HUES48 (cell line): Measurements from ENCODE around the gene LGI2.

ENCODE experiments used
- H3K27ac ChIP-seq: one replicate; pipeline ENCODE4 v1.7.0; 2013; ENCODE audit warnings: low read depth, low read length, inconsistent platforms
- H3K27me3 ChIP-seq: 2 replicates; pipeline ENCODE4 v1.6.1; 2013; ENCODE audit warnings: mild to moderate bottlenecking, low read length; ENCODE audit not compliant: control insufficient read depth, insufficient read depth
- H3K36me3 ChIP-seq: 2 replicates; pipeline ENCODE4 v1.6.1; 2013; ENCODE audit warnings: low read length; ENCODE audit not compliant: control insufficient read depth, insufficient read depth
- H3K4me1 ChIP-seq: 2 replicates; pipeline ENCODE4 v1.6.1; 2013; ENCODE audit warnings: mild to moderate bottlenecking, low read length; ENCODE audit not compliant: control insufficient read depth, insufficient read depth
- H3K4me3 ChIP-seq: 2 replicates; pipeline ENCODE4 v1.5.1; 2013; ENCODE audit warnings: mild to moderate bottlenecking, low read depth, low read length
- H3K9ac ChIP-seq: 2 replicates; pipeline ENCODE4 v1.6.1; 2013; ENCODE audit warnings: mild to moderate bottlenecking, low read depth, low read length, moderate library complexity
- H3K9me3 ChIP-seq: 2 replicates; pipeline ENCODE4 v1.6.1; 2013; ENCODE audit warnings: low read length; ENCODE audit not compliant: control insufficient read depth, insufficient read depth

LGI2 gene, protein sequence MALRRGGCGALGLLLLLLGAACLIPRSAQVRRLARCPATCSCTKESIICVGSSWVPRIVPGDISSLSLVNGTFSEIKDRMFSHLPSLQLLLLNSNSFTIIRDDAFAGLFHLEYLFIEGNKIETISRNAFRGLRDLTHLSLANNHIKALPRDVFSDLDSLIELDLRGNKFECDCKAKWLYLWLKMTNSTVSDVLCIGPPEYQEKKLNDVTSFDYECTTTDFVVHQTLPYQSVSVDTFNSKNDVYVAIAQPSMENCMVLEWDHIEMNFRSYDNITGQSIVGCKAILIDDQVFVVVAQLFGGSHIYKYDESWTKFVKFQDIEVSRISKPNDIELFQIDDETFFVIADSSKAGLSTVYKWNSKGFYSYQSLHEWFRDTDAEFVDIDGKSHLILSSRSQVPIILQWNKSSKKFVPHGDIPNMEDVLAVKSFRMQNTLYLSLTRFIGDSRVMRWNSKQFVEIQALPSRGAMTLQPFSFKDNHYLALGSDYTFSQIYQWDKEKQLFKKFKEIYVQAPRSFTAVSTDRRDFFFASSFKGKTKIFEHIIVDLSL

DNA sequence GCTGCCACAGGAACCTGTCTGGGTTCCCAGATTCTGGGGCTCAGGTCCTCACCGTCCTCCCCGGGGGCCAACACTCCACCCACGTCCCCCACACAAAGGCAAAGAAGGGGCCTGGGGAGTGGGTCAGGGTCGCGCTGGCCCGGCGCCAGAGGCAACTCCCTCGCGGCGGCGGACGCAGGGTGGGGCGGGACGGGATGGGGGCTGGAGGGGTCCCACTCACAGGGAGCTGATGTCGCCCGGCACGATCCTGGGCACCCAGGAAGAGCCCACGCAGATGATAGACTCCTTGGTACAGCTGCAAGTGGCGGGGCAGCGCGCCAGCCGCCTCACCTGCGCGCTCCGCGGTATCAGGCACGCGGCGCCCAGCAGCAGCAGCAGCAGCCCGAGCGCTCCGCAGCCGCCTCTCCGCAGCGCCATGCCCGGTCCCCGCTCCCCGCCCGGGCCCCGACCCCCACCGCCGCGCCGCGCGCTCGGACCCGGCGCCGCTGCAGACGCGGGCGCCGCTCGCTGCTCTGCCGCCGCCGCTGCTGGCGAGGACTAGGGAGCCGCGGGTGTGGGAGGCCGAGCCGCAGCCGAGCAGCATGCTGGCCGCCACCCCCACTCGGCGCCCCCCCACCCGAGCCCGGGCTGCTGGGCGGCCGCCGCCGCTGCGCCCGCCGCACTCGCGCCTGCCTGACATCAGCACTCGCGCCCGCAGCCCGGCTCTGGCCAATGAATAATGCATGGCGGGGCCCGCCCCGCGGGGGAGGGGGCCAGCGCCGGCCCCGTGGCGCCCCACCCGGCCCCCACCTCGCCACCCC lies at the start of gene LGI2:
Gene LGI2 (minus strand): TSS at position 670 of the 800 bp plus-strand sequence. CDS start 253 bp downstream, at position 417.
- Histone ChIP-seq H3K9me3 (no peaks in the 10 kb centered on the region), H3K36me3 (no peaks in the 10 kb centered on the region), H3K27me3 (peaks cover 46% of the 10 kb centered on the region), H3K27ac (no peak within 1 kb of the TSS), H3K4me1 (peaks cover 17% of the 10 kb centered on the region), H3K4me3 (peak within 1 kb of the TSS; percentile 69), H3K9ac (no peak within 1 kb of the TSS; the same call in 1 of the 2 replicates)

DNA sequence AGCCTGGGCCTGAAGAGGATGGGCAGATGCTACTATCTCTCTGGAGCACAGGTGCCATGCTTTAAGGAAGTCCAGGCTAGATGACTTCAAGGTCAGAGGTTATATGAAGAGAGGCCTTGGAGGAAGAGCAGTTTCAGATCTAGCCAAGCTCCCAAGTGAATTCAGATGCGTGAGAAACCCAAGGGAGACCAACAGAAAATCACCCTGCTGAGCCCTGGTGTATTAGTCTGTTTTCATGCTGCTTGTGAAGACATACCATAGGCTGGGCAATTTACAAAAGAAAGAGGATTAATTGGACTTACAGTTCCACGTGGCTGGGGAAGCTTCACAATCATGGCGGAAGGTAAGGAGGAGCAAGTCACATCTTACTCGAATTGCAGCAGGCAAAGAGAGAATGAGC lies 47.8 kb upstream of the LGI2 start:
- Histone ChIP-seq H3K4me3 (no peak overlapping the region), H3K9me3 (no peaks in the 10 kb centered on the region), H3K36me3 (no peaks in the 10 kb centered on the region), H3K4me1 (0 out of 2 replicates have a peak, but pooled peaks cover 3% of the 10 kb centered on the region), H3K27ac (no peak overlapping the region), H3K27me3 (no peaks in the 10 kb centered on the region), H3K9ac (no peak overlapping the region)

DNA sequence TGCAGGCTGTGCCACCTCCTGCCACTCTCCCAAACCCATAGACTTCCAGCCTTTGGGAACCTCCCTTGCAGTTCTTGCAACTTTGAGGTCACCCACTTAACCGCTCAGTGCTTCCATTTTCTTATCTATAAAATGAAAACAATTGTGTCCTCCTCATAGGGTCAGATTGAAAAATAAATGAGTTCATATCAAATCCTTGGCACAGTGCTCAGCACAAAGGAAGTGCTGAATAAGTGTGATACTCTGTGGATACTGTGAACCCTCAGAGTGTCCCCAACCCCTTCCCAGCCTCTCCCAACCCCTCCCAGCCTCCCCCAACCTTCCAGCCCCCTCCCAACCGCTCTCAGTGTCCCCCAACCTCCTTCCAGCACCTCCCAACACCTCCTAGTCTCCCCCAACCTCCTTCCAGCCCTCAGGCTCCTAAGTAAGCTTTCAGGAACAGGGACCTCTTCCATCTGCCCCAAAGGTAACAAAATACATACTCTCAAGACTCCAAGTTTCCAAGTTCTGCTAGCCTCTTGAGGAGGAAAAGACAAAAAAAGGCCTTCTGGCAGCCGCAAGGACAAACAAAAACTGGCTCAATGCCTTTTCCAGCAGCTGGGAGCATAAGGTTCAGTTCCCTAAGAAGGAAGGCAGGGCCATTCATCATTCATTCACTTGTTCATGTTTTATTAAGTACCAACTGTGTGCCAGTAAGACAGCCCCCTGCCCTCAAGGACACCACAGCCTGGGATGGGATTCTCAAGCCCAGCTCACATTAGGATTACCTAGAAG lies 46.1 kb upstream of the LGI2 start:
- H3K27me3 ChIP-seq: no peaks in the 10 kb centered on the region

GRCh38 chr4:25075851-25076250 lies 45.1 kb upstream of the LGI2 start:
- Histone ChIP-seq H3K36me3 (no peaks in the 10 kb centered on the region), H3K9ac (no peak overlapping the region), H3K4me1 (peaks cover 5% of the 10 kb centered on the region), H3K9me3 (0 out of 2 replicates have a peak, but pooled peaks cover 2% of the 10 kb centered on the region), H3K27ac (no peak overlapping the region), H3K4me3 (no peak overlapping the region), H3K27me3 (no peaks in the 10 kb centered on the region)

More for the DNA sequence above, 46.1 kb upstream of the LGI2 start:
- Histone ChIP-seq H3K4me3 (no peak overlapping the region), H3K9me3 (0 out of 2 replicates have a peak, but pooled peaks cover 2% of the 10 kb centered on the region), H3K4me1 (0 out of 2 replicates have a peak, but pooled peaks cover 3% of the 10 kb centered on the region), H3K36me3 (no peaks in the 10 kb centered on the region), H3K9ac (no peak overlapping the region), H3K27ac (no peak overlapping the region)

GRCh38 chr4:25075129-25075528 lies 44.4 kb upstream of the LGI2 start:
- Histone ChIP-seq H3K27me3 (no peaks in the 10 kb centered on the region), H3K9ac (no peak overlapping the region), H3K4me3 (no peak overlapping the region), H3K36me3 (no peaks in the 10 kb centered on the region), H3K9me3 (0 out of 2 replicates have a peak, but pooled peaks cover 2% of the 10 kb centered on the region), H3K27ac (no peak overlapping the region), H3K4me1 (peaks cover 10% of the 10 kb centered on the region)

DNA sequence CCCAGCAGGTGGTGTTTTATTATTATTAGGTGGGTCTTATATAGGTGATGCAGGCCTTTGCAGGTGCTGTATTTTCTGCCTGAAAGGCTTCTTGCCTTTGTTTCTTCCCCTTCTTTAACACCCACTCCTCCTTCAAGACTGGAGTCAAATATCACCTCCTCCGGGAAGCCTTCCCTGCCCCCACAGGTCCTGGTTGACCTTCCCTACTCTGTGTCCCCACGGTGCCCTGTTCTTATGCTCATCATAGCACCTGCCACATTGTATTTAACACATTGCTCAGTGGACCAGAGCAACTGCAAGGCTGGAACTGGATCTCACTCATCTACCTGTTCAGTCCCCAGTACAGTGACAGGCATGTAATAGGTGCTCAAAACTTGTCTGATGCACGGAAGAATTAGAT lies 39.8 kb upstream of the LGI2 start:
- Histone ChIP-seq H3K27me3 (no peaks in the 10 kb centered on the region), H3K27ac (no peak overlapping the region), H3K4me3 (no peak overlapping the region), H3K36me3 (no peaks in the 10 kb centered on the region), H3K9me3 (0 out of 2 replicates have a peak, but pooled peaks cover 2% of the 10 kb centered on the region), H3K4me1 (peaks cover 32% of the 10 kb centered on the region), H3K9ac (no peak overlapping the region)

DNA sequence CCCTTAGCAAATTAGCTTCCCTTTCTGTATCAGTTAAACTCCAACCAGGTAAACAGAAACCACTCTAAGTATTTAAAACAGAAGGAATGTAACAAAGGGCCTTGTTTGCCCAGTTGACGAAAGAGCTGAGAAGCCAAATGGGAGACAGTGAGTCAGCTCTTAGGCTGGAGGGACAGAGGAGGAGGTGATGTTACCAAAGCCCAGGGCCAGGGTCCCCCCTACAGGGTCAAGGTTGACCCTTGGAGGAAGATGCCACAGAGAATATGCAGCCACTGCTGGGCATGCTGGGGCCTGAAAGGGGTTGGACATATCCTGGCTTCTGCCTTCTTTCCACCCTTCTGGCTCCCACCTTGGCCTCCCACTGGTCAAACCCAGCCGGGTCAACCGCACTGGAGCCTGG lies 38.3 kb upstream of the LGI2 start:
- no peaks in the 10 kb centered on the region for H3K27me3 ChIP-seq
- H3K9me3 ChIP-seq: 0 out of 2 replicates have a peak, but pooled peaks cover 2% of the 10 kb centered on the region
- H3K4me3 ChIP-seq: no peak overlapping the region
- peaks cover 43% of the 10 kb centered on the region for H3K4me1 ChIP-seq
- H3K27ac ChIP-seq: peak overlapping the region; percentile 73
- H3K9ac ChIP-seq: no peak overlapping the region
- no peaks in the 10 kb centered on the region for H3K36me3 ChIP-seq

DNA sequence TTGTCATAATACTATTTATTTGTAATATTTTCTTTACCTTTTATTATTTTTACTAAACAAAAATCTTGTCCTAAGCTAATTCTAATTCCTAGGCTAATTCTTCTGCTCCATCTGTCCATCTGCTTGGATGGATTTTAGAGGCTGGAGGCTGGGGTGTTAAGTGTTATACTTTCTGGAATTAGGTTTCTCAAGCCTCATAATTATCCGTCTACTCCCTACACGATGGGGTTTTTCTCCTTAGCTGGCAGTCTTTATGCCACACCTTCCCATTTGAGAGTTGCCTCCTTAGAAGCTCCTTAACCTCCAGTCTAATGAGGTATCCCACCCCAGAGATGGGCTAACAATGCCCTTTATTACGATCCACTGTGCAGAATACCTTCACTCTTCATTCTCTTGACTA lies 37.6 kb upstream of the LGI2 start:
- Histone ChIP-seq H3K36me3 (no peaks in the 10 kb centered on the region), H3K4me1 (peaks cover 43% of the 10 kb centered on the region), H3K27ac (peak overlapping the region; percentile 70), H3K9ac (no peak overlapping the region), H3K27me3 (no peaks in the 10 kb centered on the region), H3K4me3 (no peak overlapping the region), H3K9me3 (0 out of 2 replicates have a peak, but pooled peaks cover 2% of the 10 kb centered on the region)

DNA sequence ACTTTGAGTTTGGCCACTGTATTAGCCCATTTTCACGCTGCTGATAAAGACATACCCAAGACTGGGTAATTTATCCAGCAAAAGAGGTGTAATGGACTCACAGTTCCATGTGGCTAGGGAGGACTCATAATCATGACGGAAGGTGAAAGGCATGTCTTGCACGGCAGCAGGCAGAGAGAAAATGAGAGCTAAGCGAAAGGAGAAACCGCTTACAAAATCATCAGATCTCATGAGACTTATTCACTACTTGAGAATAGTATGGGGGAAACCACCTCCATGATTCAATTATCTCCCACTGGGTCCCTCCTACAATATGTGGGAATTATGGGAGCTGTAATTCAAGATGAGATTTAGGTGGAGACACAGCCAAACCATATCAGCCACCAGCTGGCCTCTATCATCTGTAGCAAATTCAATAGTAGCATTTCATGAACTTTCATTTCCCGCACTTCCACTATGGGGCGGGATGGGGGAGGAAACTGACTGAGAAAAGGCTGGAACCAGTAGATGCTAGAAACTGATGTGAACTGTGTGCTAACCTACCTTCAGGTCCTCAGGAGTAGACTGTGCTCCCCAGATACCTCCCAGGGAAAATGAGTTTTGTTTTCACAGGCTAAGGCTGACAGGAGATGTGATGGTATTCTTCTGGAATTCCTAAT lies 35.3 kb upstream of the LGI2 start:
- no peak overlapping the region for H3K4me3 ChIP-seq
- no peak overlapping the region for H3K9ac ChIP-seq
- H3K36me3 ChIP-seq: no peaks in the 10 kb centered on the region
- peak overlapping the region; percentile 40 for H3K27ac ChIP-seq
- no peaks in the 10 kb centered on the region; the same call in 1 of the 2 replicates for H3K27me3 ChIP-seq
- peaks cover 43% of the 10 kb centered on the region for H3K4me1 ChIP-seq
- H3K9me3 ChIP-seq: no peaks in the 10 kb centered on the region

DNA sequence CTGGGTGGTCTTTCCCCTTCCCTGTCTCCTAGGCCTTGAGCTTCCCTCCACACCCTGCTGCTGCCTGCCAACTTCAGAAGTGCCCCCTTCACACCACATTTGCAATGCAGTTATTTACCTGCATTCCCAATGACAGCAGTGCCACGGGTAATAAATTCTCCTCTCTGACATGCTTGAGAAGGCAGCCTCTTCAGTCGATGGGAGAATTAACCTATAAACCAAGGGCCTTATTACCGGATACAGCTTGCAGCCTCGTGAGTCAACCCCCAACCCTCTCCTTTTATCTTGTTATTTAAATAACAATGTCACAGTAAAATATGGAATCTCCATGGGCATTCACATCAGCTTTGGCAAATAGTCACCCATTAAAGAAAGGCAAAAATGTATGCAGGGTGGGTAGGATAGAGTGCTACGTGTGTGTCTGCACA lies 34.7 kb upstream of the LGI2 start:
- no peaks in the 10 kb centered on the region; the same call in 1 of the 2 replicates for H3K27me3 ChIP-seq
- peak overlapping the region; percentile 13; the same call in 1 of the 2 replicates for H3K4me3 ChIP-seq
- H3K4me1 ChIP-seq: peaks cover 37% of the 10 kb centered on the region
- no peaks in the 10 kb centered on the region for H3K36me3 ChIP-seq
- H3K9ac ChIP-seq: peak overlapping the region; percentile 32
- no peaks in the 10 kb centered on the region for H3K9me3 ChIP-seq
- H3K27ac ChIP-seq: peak overlapping the region; percentile 69
